IMR-90 (cell line): ENCODE measurements around the gene CYTH1. TPM values are rescaled to one million over a fixed set of nuclear protein-coding genes. Genes with fewer than 3 reads are reported as not detected.

Source experiments
- ATAC-seq: fragments of 200-7000 bp; cut with Tn5 transposase; 2 replicates; pipeline ENCODE4 v1.9.1; 2020; ENCODE audit warnings: low read depth, mild to moderate bottlenecking, moderate library complexity
- BruUV-seq: library from RNA; stranded (reverse); fragments of 400-500 nt; replicated peaks from 2 replicates; lab custom pipeline; 2021; lab: Mats Ljungman, UMichigan
- CTCF ChIA-PET: fragments of 300-600 bp; formaldehyde crosslinking; extraction: SDS; loops from one replicate; lab custom pipeline; 2021; ENCODE audit warnings: antibody characterized with exemption; lab: Yijun Ruan, JAX
- POLR2A ChIA-PET: fragments of 300-600 bp; sonication (Branson Sonifier 250); formaldehyde crosslinking; loops from one replicate; lab custom pipeline; 2022; ENCODE audit warnings: antibody characterized with exemption; ENCODE audit not compliant: unreplicated experiment; lab: Charles Lee
- DNase-seq: peaks from one replicate; pipeline ENCODE4 v3.0.0; 2013
- H2AFZ ChIP-seq: replicated peaks from 2 replicates; pipeline ENCODE3; 2013; ENCODE audit warnings: low read length, mild to moderate bottlenecking; ENCODE audit not compliant: poor library complexity
- H2AK5ac ChIP-seq: 2 replicates; pipeline ENCODE4 v1.6.1; 2013; ENCODE audit warnings: low read depth, low read length, inconsistent platforms
- H2AK9ac ChIP-seq: replicated peaks from 2 replicates; pipeline ENCODE3; 2013; ENCODE audit warnings: mild to moderate bottlenecking, low read depth, low read length, moderate library complexity; ENCODE audit not compliant: poor library complexity
- H2BK120ac ChIP-seq: 2 replicates; pipeline ENCODE4 v1.6.1; 2013; ENCODE audit warnings: low read depth, low read length, inconsistent platforms
- H2BK15ac ChIP-seq: 3 replicates; pipeline ENCODE4 v1.6.1; 2013; ENCODE audit warnings: low read depth, low read length, inconsistent platforms
- H2BK20ac ChIP-seq: 2 replicates; pipeline ENCODE4 v1.6.1; 2013; ENCODE audit warnings: low read depth, mild to moderate bottlenecking, inconsistent platforms, low read length, moderate library complexity
- H2BK5ac ChIP-seq: 2 replicates; pipeline ENCODE4 v1.6.1; 2013; ENCODE audit warnings: mild to moderate bottlenecking, low read depth, low read length, inconsistent platforms; ENCODE audit not compliant: poor library complexity, severe bottlenecking
- H3K14ac ChIP-seq: replicated peaks from 2 replicates; pipeline ENCODE4 v1.6.1; 2013; ENCODE audit warnings: low read depth, low read length, inconsistent platforms
- H3K18ac ChIP-seq: 2 replicates; pipeline ENCODE4 v1.6.1; 2013; ENCODE audit warnings: low read depth, low read length, control low read depth
- H3K23ac ChIP-seq: 2 replicates; pipeline ENCODE4 v1.6.1; 2013; ENCODE audit warnings: low read depth, low read length, inconsistent platforms
- H3K27ac ChIP-seq: 2 replicates; pipeline ENCODE4 v1.5.1; 2013; ENCODE audit warnings: mild to moderate bottlenecking, control low read depth, low read length; ENCODE audit not compliant: insufficient read depth
- H3K27me3 ChIP-seq: 2 replicates; pipeline ENCODE4 v1.6.1; 2013; ENCODE audit warnings: low read length; ENCODE audit not compliant: control insufficient read depth, insufficient read depth
- H3K36me3 ChIP-seq: 2 replicates; pipeline ENCODE4 v1.6.1; 2013; ENCODE audit warnings: low read length, mixed read lengths; ENCODE audit not compliant: control insufficient read depth, insufficient read depth
- H3K4ac ChIP-seq: 2 replicates; pipeline ENCODE4 v1.6.1; 2013; ENCODE audit warnings: low read depth, low read length, inconsistent platforms
- H3K4me1 ChIP-seq: 2 replicates; pipeline ENCODE4 v1.6.1; 2013; ENCODE audit warnings: low read length, mixed read lengths; ENCODE audit not compliant: control insufficient read depth, insufficient read depth
- H3K4me2 ChIP-seq: 2 replicates; pipeline ENCODE4 v1.6.1; 2013; ENCODE audit warnings: low read depth, mild to moderate bottlenecking, control low read depth, low read length, moderate library complexity
- H3K4me3 ChIP-seq: 2 replicates; pipeline ENCODE4 v1.5.1; 2013; ENCODE audit warnings: low read depth, mild to moderate bottlenecking, control low read depth, low read length, moderate library complexity; ENCODE audit not compliant: insufficient read depth
- H3K56ac ChIP-seq: 2 replicates; pipeline ENCODE4 v1.6.1; 2013; ENCODE audit warnings: low read length, inconsistent platforms; ENCODE audit not compliant: insufficient read depth; ENCODE audit errors: extremely low read depth
- H3K79me1 ChIP-seq, 2 experiments: 2 replicates each; pipeline ENCODE4 v1.6.1; 2013; ENCODE audit warnings: low read length in 2 of 2, inconsistent platforms in 1 of 2, low read depth in 1 of 2
- H3K9ac ChIP-seq: 2 replicates; pipeline ENCODE4 v1.6.1; 2013; ENCODE audit warnings: low read depth, low read length, control low read depth
- H3K9me1 ChIP-seq: 2 replicates; pipeline ENCODE4 v1.6.1; 2013; ENCODE audit warnings: low read length, inconsistent platforms; ENCODE audit not compliant: insufficient read depth
- H3K9me3 ChIP-seq: 2 replicates; pipeline ENCODE4 v1.6.1; 2013; ENCODE audit warnings: low read length; ENCODE audit not compliant: control insufficient read depth, insufficient read depth
- H4K20me1 ChIP-seq: 2 replicates; pipeline ENCODE4 v1.6.1; 2013; ENCODE audit warnings: low read length, inconsistent platforms; ENCODE audit not compliant: insufficient read depth
- H4K5ac ChIP-seq: 2 replicates; pipeline ENCODE4 v1.6.1; 2013; ENCODE audit warnings: mild to moderate bottlenecking, low read depth, low read length, control low read depth
- H4K8ac ChIP-seq, 2 experiments: 2 replicates each; pipeline ENCODE4 v1.6.1; 2013; ENCODE audit warnings: low read depth in 2 of 2, low read length in 2 of 2, control low read depth in 1 of 2, inconsistent platforms in 1 of 2
- H4K91ac ChIP-seq: 2 replicates; pipeline ENCODE4 v1.6.1; 2013; ENCODE audit warnings: low read depth, low read length, inconsistent platforms; ENCODE audit not compliant: insufficient read depth
- BHLHE40 ChIP-seq: fragments of 150-350 bp; IDR thresholded peaks from 2 replicates; pipeline ENCODE4 v1.6.1; 2016; ENCODE audit warnings: mild to moderate bottlenecking, low read depth, low read length
- CEBPB ChIP-seq: IDR thresholded peaks from 2 replicates; pipeline ENCODE4 v1.6.1; 2012; ENCODE audit warnings: low read depth, low read length, improper control_type of control experiment
- MAFK ChIP-seq: IDR thresholded peaks from 2 replicates; pipeline ENCODE4 v1.6.1; 2012; ENCODE audit warnings: low read depth, low read length, improper control_type of control experiment
- RAD21 ChIP-seq: IDR thresholded peaks from 2 replicates; pipeline ENCODE4 v1.6.1; 2012; ENCODE audit warnings: low read length, improper control_type of control experiment
- RFX5 ChIP-seq: IDR thresholded peaks from 2 replicates; pipeline ENCODE4 v1.8.0; 2012; ENCODE audit warnings: low read depth, mild to moderate bottlenecking, low read length, moderate library complexity
- SMC3 ChIP-seq: fragments of 150-350 bp; IDR thresholded peaks from 2 replicates; pipeline ENCODE4 v1.6.1; 2016; ENCODE audit warnings: low read depth, mild to moderate bottlenecking, antibody characterized with exemption, low read length, moderate library complexity
- WGBS, 2 experiments: methylation state at CpG; one replicate each; pipeline versions ENCODE4 v1.1.5 to v1.1.7; 2013; ENCODE audit warnings: missing lambda C conversion rate in 2 of 2; ENCODE audit not compliant: insufficient read length in 1 of 2; ENCODE audit errors: extremely low coverage in 2 of 2; 5-methylcytosine and 5-hydroxymethylcytosine counted together
- dilution Hi-C: fragments of 300-500 bp; cut with HindIII; formaldehyde crosslinking; loops from one replicate; pipeline ENCODE4 v1.14.3; 2018; ENCODE audit warnings: low sequenced_read_pairs; ENCODE audit not compliant: unreplicated experiment
- in situ Hi-C: fragments of 300-500 bp; cut with MboI; formaldehyde crosslinking; loops from 3 replicates; pipeline ENCODE4 v1.14.3; 2019; ENCODE audit warnings: low sequenced_read_pairs, inconsistent platforms, mixed read lengths
- intact Hi-C: fragments of 100-400 bp; cut with micrococcal nuclease; formaldehyde crosslinking; loops from 2 replicates; pipeline ENCODE4 v1.10.0; 2022
- polyA plus RNA-seq, 3 experiments: library from polyadenylated mRNA; depleted of rRNA; stranded (reverse); fragments of >200 nt; gene quantifications; 2 replicates each; pipeline ENCODE4 v1.2.3, GENCODE V29; 2012; ENCODE audit warnings: low replicate concordance in 1 of 3
- total RNA-seq: library from RNA; depleted of rRNA; stranded (reverse); fragments of >200 nt; gene quantifications from 2 replicates; pipeline ENCODE4 v1.2.3, GENCODE V29; 2012
- TF ChIP-seq, protein P1 (sequence below): conservative IDR thresholded peaks from 2 replicates; pipeline ENCODE4 v1.5.1; 2012; ENCODE audit warnings: mild to moderate bottlenecking, low read depth, low read length, improper control_type of control experiment

Gene CYTH1
- total and polyA plus RNA-seq, 2 of the 4 experiments (the other 2 are of a cell fraction): 7.9 to 12.4 TPM

DNA sequence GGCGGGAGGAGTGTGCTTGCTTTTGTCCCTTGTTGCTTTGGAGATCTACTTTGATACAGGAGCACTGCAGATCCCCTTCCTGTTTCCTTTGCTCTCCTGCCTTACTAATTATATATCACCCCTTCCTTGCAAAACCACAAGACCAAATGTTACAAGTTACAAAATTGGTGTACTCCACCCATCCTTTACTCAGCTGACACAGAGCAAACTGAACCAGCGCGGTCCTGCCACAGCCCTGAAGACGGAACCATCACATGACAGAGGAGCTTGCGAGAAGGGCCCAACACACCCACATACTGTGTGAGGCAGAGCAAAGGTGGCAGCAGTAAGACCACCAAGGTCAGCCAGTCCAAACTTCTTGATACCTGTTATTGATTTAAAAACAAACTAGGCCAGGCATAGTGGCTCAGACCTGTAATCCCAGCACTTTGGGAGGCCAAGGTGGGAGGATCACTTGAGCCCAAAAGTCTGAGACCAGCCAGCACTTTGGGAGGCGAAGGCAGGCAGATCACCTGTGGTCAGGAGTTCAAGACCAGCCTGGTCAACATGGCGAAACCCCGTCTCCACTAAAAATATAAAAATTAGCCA is 33.2 kb downstream of the CYTH1 start:
- H3K4me3 ChIP-seq: no peak overlapping the region
- H4K5ac ChIP-seq: no peak overlapping the region
- no peak overlapping the region for H3K9ac ChIP-seq
- no peak overlapping the region for H3K23ac ChIP-seq
- no TSS peak for BruUV-seq
- no peak overlapping the region for H3K4ac ChIP-seq
- no peaks in the 10 kb centered on the region for H3K36me3 ChIP-seq
- H2BK20ac ChIP-seq: no peak overlapping the region
- no peak overlapping the region for H3K27ac ChIP-seq
- intact Hi-C loops: no loop called here
- H2AK9ac ChIP-seq: no peak overlapping the region
- peaks cover 4% of the 10 kb centered on the region for H3K9me1 ChIP-seq
- H3K4me1 ChIP-seq: peaks cover 9% of the 10 kb centered on the region
- H4K8ac ChIP-seq: 0 out of 4 replicates have a peak overlapping the region, but pooled peaks of 1 of the 2 experiments have one; percentile 2
- no CpG with 5 or more reads among the region's 8 CpGs for WGBS, 2 experiments
- peaks cover 35% of the 10 kb centered on the region for H4K20me1 ChIP-seq
- in situ Hi-C loops: no loop called here
- H2BK120ac ChIP-seq: no peak overlapping the region
- dilution Hi-C loops: no loop called here
- no peak overlapping the region for H2AFZ ChIP-seq
- H3K18ac ChIP-seq: no peak overlapping the region
- ATAC-seq (peak; percentile 31; the same call in 1 of the 2 replicates), DNase-seq (peak; percentile 24)
- H2AK5ac ChIP-seq: no peak overlapping the region
- H2BK5ac ChIP-seq: no peak overlapping the region
- H3K4me2 ChIP-seq: no peak overlapping the region
- TF ChIP-seq BHLHE40 (no peak), CEBPB (no peak), SMC3 (no peak), RAD21 (no peak), RFX5 (no peak), MAFK (no peak)
- TF ChIP-seq, protein P1, sequence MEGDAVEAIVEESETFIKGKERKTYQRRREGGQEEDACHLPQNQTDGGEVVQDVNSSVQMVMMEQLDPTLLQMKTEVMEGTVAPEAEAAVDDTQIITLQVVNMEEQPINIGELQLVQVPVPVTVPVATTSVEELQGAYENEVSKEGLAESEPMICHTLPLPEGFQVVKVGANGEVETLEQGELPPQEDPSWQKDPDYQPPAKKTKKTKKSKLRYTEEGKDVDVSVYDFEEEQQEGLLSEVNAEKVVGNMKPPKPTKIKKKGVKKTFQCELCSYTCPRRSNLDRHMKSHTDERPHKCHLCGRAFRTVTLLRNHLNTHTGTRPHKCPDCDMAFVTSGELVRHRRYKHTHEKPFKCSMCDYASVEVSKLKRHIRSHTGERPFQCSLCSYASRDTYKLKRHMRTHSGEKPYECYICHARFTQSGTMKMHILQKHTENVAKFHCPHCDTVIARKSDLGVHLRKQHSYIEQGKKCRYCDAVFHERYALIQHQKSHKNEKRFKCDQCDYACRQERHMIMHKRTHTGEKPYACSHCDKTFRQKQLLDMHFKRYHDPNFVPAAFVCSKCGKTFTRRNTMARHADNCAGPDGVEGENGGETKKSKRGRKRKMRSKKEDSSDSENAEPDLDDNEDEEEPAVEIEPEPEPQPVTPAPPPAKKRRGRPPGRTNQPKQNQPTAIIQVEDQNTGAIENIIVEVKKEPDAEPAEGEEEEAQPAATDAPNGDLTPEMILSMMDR: no peak
- no peaks in the 10 kb centered on the region for H3K27me3 ChIP-seq
- POLR2A ChIA-PET: no interaction called here
- CTCF ChIA-PET: interaction anchor here (1.5 kb wide), 1 partner anchor 13 kb away, joined by 3 read pairs; no protein-coding TSS in a partner anchor
- H3K79me1 ChIP-seq: peaks cover 44 to 67% of the 10 kb centered on the region in 2 experiments
- H3K14ac ChIP-seq: 0 out of 2 replicates have a peak overlapping the region, but pooled peaks have one; percentile 19
- H3K9me3 ChIP-seq: no peaks in the 10 kb centered on the region
- no peak overlapping the region for H2BK15ac ChIP-seq
- H3K56ac ChIP-seq: no peak overlapping the region
- no peak overlapping the region for H4K91ac ChIP-seq
